Hematopoietic multipotent progenitor cell treated with erythropoietin and hydrocortisone succinate and interleukin-3 and kit ligand, for 4 days (in vitro differentiated cells): ENCODE results near the gene AKAP6.
"Not testable (repeated sequence)": the region's sequence is repeated elsewhere in the genome, so short reads cannot be mapped to it uniquely, and the experiment has no call there.

Experiments used
- DNase-seq: peaks from one replicate; pipeline ENCODE4 v3.0.0-alpha.2; 2015

AKAP6 gene

DNA sequence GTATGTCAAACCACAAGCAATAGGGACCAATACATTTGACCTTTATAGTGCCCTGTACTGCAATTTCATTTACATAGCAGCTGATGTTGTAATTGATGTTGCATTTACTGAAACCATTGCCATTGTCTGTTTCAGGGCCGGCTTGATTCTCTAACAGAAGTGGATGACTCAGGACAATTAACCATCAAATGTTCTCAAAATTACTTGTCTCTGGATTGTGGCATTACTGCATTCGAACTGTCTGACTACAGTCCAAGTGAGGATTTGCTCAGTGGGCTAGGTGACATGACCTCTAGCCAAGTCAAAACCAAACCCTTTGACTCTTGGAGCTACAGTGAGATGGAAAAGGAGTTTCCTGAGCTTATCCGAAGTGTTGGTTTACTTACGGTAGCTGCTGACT is 216.0 kb downstream of the AKAP6 start:
- DNase-seq: no peak

DNA sequence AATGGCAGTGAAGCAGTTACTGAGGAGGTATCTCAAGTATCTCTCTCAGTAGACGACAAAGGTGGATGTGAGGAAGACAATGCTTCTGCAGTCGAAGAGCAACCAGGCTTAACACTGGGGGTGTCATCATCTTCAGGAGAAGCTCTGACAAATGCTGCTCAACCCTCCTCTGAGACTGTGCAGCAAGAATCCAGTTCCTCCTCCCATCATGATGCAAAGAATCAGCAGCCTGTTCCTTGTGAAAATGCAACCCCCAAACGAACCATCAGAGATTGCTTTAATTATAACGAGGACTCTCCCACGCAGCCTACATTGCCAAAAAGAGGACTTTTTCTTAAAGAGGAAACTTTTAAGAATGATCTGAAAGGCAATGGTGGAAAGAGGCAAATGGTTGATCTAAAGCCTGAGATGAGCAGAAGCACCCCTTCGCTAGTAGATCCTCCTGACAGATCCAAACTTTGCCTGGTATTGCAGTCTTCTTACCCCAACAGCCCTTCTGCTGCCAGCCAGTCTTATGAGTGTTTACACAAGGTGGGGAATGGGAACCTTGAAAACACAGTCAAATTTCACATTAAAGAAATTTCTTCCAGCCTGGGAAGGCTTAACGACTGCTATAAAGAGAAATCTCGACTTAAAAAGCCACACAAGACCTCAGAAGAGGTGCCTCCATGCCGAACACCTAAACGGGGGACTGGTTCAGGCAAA is 216.6 kb downstream of the AKAP6 start:
- DNase-seq: no peak

DNA sequence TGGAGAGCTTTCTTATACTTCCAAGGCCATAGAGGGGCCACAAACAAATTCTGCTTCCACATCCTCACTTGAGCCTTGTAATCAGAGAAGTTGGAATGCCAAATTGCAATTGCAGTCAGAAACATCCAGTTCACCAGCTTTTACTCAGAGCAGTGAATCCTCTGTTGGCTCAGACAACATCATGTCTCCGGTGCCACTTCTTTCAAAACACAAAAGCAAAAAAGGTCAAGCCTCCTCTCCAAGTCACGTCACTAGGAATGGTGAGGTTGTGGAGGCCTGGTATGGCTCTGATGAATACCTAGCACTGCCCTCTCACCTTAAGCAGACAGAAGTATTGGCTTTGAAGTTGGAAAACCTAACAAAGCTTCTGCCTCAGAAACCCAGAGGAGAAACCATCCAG is 217.1 kb downstream of the AKAP6 start:
- no peak for DNase-seq

- DNase-seq: no peak
Observed at GRCh38 chr14:32552766-32553165, 223.7 kb downstream of the AKAP6 start.

- DNase-seq: no peak
Observed at GRCh38 chr14:32559048-32559447, 229.9 kb downstream of the AKAP6 start.

GRCh38 chr14:32559590-32559989 is 230.5 kb downstream of the AKAP6 start:
- no peak for DNase-seq

DNA sequence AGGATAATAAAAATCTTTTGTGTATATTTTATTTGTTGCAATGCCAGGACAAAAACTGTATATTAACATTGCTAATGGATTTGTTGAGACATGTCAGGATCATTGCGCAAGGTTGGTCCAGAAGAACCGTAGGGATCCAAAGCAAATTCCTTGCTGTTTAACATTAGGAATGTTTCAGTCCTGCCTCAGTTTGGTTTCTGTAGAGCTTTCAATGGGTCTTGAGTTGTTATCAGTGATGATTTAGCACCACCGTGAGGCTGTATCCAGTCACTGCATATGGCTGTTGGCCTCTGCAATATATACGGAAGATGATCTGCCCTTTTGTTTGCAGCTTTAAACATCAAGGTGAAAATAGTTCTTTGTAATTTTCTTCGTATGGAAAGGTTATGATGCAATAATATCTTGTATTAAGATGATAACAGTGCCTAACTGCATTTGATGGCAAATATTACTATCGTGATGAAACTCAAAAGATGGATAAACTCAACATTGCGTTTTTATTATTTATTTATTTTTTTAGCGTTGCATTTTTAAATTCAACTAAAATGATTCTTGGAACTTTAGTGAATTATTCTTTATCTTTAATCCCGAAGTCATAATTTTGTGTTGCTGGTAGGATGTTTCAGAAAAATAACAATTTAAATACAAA is 231.2 kb downstream of the AKAP6 start:
- DNase-seq: peak; percentile 78

- DNase-seq: no peak
Observed at GRCh38 chr14:32561520-32561919, 232.4 kb downstream of the AKAP6 start.

- DNase-seq: peak; percentile 51
Observed at GRCh38 chr14:32564596-32564995, 235.5 kb downstream of the AKAP6 start.

DNA sequence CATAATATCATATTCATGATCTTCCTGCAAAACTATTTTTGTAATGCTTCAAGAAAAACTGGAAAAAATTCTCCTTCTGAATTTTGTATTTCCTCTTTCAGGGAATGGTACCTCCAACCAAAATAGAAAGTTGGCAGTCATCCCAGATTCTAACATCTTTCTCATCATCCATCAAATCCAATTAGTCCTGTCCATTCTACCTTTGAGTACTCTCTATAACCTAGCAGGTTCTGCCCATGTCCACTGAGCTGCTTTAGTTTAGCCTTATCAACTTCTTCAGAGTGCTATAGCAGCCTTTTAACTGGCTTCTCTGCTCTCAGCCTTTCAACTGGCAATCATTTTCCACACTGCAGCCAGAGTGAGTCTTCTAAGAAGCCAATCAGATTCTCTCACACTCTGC is 236.2 kb downstream of the AKAP6 start:
- no peak for DNase-seq

- no peak for DNase-seq
Observed at GRCh38 chr14:32567543-32568384, 238.7 kb downstream of the AKAP6 start.

DNA sequence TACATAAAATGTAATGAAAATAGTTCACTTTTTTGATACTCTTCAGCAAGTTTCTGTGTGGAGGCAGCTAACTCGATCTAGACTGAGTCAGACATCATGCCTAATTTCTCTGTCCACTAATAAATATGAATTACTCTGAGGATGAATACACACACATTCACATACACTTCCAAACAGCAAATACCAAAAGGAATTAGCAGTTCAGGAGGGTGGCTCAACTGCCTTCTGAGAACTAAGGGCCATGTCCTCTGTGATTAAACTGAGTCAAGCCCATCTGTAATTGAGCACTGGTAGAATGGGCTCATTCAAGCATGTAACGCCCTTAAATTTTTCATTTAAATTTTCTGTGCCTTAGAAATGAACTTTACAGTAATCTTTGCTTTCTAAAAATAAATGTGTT is 242.5 kb downstream of the AKAP6 start:
- DNase-seq: no peak

DNA sequence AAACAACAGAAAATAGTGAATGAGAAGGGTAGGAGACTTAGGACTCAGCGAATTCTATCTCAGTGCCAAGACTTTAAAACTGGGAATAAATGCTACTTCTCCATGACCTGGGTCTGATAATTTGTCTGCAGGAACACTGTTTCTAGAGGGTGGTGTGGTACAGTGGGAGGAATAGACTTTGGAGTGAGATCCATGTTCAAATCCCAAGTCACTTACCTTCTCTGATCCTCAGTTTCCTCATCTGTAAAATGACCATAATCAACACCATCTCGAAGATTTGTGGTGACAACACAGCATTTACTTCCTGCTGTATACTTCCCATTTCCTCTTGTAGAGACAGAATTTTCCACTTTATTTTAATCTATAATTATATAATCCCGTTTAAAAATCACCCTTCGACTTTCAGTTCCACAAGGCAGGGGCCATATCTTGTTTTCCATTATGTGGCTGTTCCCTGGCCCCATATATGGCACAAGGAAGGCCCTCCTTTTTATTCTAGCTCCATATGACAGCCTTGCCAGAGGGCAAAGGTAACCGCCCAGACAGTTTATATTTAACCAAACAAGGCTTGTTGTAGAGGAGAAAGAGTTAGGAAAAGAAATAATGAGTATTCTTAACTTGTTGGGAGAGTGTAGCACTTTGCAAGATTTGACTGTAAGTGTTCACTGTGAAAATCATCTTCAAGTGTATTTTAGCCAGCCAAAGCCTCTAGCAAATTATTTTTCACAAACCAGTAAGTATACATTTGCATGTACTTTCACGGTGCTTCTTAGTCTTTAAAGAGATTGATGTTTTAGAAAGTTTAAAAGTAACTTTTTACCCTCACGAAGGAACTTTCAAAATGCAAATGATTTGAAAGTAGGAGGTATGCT is 243.1 kb downstream of the AKAP6 start:
- no peak for DNase-seq

DNA sequence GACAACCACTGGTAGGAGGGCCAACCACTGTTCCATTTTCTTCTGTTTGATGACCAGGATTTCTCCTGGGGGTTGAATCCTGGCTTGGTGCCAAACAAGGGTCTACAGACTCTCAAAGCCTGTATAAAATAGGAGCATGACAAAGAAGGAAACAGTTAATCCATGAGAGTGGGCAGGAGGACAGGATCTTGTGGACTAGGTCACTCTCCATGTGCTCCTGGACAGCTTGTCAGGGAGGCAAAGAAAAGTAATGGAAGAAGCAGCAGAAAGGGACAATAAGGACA is 243.7 kb downstream of the AKAP6 start:
- no peak for DNase-seq

GRCh38 chr14:32574269-32574668 is 245.2 kb downstream of the AKAP6 start:
- no peak for DNase-seq

DNA sequence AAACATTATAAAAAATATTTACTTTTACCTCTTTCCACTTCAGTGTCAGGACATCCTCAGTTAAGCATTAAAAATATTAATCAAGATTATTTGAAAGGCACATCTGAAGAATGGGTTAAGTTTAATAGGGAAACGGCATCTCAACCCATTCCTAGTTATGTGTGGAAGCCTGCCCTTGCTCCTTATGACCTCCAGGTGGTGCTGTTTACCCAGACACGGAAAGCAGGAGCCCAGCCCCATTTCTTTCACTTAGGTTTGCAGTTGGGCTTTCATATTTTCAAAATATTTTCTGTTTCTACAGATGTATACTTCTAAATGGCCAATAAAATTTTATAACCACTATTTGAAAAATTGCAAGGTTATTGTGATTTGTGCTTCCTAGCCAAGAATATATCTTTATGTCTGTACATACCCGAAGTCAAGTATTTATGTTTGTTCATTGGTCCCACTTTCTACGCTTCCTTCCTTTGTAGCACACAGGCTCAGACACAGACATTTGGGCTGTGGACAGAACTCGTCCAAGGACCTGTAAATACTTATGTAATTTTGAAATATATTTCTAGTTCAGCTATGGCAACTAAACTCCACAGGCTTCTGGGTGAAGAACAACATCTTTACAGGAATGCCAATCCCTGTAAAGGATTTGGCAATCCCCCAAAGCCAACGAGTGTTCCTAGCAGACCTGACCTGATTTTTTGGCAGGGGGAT is 247.1 kb downstream of the AKAP6 start:
- peak; percentile 82 for DNase-seq

GRCh38 chr14:32576977-32577376 is 247.9 kb downstream of the AKAP6 start:
- DNase-seq: no peak

DNA sequence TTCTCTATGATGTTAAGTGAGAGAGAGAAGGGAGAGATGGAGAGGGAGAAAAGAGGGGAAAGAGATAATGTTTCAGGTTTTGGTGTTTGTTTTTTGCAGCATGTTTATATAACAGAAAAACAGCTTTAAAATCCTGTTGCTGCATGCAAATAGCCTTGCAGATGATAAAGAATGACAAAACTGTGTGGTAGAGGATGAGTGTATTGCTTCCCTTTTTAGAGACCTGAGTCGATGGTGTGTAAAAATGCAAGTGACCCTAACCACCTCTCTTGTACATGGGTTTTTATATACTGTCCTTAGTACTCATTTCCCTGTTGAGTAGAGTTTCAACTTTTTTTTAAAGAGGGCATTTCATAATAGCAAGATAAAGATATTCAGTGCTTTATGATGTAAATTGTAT is 249.1 kb downstream of the AKAP6 start:
- no peak for DNase-seq

DNA sequence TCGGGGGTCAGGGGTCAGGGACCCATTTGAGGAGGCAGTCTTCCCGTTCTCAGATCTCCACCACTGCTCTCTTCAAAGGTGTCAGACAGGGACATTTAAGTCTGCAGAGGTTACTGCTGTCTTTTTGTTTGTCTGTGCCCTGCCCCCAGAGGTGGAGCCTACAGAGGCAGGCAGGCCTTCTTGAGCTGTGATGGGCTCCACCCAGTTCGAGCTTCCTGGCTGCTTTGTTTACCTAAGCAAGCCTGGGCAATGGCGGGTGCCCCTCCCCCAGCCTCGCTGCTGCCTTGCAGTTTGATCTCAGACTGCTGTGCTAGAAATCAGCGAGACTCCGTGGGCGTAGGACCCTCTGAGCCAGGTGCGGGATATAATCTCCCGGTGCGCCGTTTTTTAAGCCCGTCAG is 254.3 kb downstream of the AKAP6 start:
- DNase-seq: not testable (repeated sequence)

DNA sequence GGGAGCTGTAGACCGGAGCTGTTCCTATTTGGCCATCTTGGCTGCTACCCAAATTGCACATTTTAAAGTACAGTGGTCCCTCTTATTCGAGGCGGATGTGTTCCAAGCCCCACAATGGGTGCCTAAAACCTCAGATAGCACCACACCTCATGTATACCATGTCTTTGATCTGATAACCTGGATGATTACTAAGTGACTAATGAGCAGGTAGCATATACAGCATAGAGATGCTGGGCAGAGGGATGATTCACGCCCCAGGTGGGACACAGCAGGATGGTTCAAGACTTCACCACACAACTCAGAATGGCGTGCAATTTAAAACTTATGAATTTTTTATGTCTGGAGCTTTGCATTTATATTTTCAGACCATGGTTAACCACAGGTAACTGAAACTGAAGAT is 255.0 kb downstream of the AKAP6 start:
- DNase-seq: no peak

- no peak for DNase-seq
Observed at GRCh38 chr14:32587461-32587860, 258.4 kb downstream of the AKAP6 start.
